NCI-H2227 treated with DMSO at 0.1 percent for 48 hours (cell line): ENCODE measurements around the gene SAMD14.

Source experiments
- DNase-seq: peaks from one replicate; lab custom pipeline; 2025; lab: John Stamatoyannopoulos, UW

Gene SAMD14

DNA sequence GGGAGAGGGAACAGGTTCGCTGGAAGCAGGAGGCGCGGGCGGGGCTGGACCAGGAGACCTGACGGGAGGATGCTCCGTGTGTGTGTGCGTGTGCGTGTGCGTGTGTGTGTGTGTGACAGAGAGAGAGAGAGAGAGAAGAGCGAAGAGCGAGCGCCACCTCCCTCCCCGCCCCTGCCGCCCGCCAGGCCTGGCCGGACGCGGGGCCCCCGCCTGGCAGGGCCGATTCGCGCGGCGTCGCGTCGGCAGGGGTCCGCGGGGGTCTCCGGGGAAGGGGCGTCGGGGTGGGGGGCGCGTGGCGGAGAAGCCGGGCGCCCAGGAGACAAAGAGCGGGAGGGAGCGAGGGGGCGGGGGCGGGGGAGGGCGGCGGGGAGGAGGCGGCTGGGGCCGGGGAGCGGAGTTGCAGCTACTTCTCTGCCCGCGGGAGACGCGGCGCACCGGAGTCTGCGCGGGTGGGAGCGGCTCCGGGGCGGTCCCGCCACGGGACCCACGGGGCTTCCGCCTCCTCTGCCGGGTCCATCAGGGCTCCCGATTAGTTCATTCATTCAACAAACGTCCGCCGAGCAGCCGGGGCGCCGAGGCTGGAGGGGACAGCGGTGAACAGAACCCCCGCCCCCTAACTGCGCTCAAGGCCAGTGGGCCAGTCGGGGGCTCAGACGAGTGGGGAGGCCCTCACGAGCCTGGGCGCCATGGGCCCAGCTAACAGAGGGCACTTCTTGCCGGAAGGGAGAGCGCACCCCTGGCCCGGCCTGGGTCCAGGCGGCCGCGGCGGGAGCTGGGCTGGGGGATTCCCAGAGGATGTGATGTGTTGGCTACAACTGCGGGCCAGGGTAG is at the start of gene SAMD14:
Gene SAMD14, minus strand, starts transcription at position 433 of the 831 bp plus-strand sequence. CDS start 5,201 bp downstream, outside the sequence.
- peak; percentile 71 for DNase-seq

DNA sequence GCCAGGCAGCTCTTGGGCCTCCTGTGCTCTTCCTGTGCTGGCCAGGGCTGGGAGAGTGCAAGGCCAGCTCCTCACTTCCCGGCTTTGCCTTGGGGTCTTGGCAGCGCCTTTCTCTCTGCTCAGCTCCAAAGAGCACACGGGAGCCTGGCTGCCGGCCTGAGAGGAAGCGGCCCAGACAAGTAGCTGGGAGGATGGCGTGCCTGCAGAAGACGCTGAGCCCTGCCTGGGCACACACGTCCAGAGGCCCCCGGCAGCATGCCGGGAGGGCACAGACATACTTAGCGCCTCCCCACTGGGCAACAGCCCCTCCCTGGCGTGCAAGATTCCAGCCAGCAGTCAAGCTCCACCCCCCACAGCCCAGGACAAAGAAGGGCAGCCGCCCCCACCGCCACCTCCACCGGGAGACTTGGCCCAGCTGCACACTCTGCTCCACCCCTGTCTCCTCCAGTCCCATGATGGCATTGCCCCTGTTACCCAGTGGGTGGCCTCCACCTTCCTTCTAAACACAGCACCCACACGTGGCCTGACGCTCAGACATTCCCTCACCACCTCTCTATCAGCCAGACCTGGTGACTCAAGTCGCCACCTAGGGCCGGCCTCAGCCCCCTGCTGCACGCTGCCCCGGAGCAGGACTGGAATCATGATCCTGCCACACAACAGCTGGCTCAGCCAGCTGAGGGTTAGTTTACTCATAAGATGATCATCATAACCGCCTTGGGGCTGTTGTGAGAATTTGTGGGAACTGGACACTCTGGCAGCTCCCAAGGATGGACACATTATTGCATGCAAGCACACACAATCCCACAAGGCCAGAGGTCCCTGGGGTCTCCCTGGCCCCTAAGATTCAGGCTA is 48.2 kb upstream of the SAMD14 start:
- DNase-seq: peak; percentile 72

DNA sequence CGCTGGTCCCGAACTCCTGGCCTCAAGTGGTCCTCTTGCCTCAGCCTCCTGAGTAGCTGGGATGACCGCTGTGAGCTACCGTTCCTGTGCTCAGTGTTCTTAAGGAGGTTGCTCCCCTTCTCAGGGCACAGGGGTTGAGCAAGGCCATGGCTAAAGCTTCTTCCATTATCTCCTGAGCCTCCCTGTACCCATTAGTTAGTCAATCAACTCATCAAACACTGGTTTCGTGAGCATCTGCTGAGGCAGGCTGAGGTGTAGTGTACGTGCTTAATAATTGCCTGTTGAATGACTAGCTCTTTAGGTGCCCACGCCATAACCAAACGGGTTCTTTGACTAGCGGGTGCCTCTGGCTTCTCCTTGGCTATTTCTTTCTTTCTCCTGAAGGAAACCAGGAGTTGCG is 47.5 kb upstream of the SAMD14 start:
- DNase-seq: no peak

DNA sequence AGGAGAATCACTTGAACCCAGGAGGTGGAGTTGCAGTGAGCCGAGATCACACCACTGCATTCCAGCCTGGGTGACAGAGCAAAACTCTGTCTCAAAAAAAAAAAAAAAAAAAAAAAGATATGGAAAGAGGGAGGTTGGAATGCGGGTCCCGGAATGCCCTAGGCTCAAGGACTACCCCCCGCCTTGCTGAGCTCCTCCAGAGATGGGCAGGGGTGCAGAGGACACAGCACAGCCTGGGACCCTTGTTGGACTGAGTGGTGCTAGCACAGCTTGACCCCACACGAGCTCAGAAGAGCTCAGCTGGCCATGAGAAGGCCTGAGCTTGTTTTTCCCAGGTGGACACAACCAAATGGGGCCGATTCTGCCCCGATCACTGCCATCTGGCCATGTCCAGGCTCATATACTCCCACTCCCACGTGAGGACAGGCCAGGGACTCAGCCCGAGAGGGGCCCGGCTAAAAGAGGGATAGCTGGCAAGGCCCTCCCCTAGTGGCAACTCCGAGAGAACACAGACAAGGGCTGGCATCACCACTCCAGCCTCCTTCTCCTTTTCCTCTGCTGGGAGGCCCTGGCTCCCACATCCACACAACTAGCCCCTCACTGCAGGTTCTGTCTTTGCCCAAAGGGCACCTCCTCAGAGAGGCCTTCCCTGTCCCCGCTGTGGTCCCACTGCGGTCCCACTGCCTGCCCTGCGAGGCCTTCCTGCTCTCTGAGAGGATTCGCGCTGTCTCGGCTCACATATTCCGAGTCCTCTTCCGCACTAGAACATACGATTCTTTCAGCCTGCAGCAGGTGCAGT is 46.8 kb upstream of the SAMD14 start:
- DNase-seq: no peak

DNA sequence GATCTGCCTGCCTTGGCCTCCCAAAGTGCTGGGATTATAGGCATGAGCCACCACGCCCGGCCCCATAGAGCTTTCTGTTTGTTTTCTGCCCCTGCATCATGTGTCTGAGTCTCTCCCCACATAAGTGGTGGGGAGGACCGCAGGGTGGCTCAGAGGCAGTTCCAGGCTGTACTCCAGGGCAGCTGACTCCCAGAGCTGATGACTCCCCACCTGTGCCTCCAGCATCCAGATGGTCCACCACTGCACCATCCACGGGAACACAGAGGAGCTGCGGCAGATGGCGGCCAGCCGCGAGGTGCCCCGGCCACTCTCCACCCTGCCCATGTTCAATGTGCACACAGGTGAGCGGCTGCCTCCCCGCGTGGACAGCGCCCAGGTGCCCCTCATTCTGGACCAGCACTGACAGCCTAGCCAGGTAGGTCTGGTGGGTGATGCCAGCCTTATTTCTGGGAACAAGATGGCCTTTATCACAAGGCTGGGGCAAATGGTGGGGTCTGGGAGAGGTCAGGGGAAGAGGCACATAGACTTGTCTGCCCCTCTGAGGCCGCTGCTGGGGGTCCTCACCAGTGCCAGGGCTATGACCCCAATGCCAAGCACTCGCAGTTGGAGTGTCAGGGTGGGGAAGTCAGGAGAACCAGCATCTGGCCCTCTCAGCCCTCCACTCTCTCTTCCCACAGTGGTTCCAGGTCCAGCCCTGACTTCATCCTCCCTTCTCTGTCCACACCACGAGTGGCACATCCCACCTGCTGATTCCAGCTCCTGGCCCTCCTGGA is 45.3 kb upstream of the SAMD14 start:
- DNase-seq: no peak

DNA sequence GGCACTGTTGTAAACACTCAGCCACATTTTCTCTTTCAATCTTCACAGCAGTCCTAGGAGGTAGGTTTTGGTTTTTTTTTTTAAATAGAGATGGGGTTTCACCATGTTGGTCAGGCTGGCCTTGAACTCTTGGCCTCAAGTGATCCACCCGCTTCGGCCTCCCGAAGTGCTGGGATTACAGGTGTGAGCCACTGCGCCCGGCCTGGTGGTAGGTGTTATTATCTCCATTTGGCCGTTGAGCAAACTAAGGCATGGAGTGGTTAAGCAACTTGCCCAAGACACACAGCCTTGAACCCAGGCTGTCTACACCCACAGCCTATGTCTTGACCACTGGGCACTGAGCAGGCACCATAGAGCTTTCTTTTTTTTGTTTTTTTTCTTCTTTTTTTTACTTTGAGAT is 44.5 kb upstream of the SAMD14 start:
- no peak for DNase-seq

DNA sequence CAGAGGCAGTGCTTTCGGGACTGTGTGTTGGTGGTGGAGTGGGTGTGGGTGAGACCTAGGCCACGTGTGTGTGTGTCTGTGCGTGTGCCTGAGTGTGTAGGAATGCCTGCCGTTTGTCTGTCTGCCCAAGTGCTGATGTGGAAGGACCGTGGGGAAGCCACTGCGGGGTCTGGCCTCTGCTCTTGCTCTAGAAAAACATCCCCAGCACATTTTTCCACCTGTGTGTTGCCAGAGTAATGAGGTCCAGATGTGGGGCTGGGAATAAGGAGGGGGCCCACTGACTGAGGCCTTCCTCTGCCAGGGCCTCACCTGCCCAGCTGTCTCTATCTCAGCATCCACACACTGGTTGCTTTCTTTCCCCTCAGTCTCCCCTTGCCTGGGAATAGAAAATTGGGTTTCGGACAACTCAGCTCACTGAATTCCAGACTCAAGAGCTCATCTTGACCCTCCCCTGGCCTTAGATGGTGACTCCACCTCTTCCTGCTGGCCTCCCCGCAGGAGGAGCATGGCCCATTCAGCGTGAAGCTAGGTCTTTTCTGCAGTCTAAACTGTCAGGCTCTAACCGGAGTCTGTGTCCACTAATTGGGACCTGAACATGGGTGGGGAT is 43.5 kb upstream of the SAMD14 start:
- DNase-seq: no peak

DNA sequence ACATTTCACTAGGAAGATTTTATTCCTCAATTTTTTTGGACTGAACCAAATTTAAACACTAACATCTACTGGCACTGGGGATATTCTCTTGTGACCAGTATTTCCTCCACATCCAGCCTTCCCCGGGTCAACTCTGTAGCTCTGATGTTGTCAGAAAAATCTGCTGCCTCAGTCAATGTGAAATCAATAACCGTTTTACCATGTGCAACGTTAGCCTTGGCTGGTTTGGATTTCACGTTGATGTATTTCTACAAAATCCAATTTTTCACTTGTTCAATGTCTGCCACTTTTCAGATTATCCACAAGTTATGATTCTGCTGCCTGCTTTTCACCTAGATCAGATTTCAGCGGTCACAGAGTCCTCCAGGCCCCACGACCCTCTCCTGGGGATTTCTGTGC is 43.0 kb upstream of the SAMD14 start:
- DNase-seq: no peak

DNA sequence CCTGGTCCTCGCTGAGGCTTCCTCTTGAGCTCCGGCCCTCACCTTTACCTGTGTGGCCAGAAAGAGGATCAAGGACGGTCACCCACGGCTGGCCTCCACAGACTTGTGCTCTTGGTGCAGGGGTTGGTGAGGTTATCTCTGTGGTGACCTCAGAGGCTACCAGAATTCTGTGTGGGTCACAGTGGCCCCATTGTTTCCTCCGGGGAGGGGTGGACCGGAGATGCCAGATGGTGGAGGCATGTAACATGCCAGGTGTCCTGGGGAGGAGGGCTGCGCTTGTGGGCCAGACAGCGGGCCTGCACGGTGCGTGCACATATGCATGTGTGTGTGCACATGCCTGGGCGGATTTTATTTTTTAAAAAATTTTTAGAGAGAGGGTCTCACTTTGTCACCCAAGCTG is 42.2 kb upstream of the SAMD14 start:
- no peak for DNase-seq

DNA sequence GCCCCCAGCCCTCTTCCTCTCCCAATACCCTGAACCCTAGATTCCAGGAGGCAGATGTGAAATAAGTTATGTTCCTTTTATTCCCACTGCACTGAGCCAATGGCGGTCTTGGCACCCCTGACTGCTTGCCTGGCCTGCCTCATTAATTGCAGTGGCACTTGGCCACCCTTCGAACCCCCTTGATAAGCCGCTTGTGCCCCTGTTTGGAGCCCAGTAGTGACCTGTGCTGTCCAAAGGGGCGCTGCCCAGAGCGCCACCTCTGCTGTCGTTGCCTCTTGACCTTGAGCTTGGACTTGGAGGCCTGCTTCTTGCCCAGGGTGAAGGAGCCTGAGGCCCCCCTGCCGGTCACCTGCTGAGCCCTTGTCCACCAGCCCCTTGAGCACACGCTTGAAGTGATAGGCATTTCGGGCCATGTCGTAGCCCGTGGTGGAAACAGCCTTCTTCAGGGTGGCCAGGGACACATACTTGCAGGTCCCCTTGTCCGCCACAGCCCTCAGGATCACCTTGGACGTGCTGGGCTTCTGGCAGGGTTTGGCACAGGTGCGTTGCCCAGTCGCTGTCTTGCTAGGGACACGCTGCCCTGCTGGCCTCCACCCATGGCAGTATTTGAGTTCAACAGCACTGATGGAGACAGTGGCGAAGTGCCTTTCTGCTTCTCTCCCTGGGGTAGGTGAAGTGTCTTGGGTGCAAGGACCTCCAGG is 41.6 kb upstream of the SAMD14 start:
- DNase-seq: no peak

DNA sequence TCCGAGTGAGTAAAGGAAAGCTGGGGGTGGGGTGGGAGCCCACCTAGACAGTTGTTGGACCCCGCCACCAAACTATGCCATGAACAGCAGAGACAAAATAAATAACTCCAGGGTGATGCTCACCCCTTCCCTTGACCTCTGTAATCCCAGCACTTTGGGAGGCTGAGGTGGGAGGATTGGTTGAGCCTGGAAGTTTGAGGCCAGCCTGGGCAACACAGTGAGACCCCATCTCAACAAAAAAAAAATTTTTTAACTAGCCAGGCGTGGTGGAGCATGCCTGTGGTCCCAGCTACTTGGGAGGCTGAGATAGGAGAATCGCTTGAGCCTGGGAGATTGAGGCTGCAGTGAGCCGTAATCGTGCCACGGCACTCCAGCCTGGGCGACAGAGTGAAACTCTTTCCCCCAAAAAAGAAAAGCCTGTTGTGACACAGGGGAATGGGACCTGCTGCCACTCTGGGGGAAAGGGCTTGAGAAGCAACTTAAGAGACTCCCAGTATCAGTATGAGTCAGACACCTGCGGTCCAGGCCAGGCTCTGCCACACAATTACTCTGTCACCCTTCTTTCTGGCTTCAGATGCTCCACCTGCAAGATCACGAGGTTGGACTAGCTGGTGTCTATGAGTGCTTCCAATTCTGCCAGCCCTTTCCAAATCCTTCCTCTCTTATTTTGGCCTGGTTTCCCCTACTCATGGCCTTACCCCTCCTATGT is 40.9 kb upstream of the SAMD14 start:
- DNase-seq: no peak

DNA sequence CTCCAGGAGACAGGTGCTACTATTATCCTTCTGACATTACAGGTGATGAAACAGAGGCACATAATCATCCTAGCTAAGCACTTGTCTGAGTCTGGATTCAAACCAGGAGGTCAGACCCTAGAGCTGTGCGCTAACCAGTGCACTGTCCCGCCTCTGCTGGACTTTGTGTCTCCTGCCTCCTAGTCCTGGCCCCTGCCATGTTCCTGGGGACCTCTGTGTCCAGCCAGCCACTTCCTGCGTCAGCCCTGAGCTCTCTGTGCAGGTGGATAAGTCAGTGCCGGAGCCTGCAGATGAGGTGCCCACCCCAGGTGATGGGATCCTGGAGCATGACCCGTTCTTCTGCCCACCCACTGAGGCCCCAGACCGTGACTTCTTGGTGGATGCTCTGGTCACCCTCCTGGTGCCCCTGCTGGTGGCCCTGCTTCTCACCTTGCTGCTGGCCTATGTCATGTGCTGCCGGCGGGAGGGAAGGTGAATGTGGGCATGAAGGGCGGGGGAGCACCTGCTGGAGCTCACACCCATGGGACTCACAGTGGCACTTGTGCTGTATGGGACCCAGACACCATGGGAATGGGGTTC is 40.0 kb upstream of the SAMD14 start:
- no peak for DNase-seq

DNA sequence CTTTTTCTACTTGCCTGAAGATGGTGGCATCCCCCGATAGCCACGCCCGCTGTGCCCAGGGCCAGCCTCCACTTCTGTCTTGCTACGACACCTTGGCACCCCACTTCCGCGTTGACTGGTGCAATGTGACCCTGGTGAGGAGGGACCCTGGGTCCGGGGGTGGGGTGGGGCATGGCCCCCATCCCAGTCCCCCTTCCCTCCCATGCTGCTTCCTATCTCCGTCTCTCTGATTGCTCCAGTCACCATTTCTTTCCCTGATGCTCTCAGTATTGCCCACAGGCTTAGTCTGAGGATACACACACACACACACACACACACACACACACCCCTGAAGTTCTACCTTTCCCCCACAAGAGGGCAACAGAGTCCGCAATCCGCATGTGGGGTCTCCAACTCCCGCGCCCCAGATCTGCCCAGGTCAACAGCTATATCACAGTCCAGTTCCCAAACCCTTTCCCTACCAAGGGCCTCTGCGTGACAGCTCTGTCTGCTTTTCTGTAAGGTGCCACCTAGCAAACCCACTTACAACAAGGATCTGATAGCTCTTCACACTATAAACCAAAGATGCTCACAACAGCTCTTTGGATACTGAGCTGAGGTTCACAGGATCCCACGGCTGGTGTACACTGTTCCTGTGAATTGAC is 39.3 kb upstream of the SAMD14 start:
- DNase-seq: peak; percentile 56

DNA sequence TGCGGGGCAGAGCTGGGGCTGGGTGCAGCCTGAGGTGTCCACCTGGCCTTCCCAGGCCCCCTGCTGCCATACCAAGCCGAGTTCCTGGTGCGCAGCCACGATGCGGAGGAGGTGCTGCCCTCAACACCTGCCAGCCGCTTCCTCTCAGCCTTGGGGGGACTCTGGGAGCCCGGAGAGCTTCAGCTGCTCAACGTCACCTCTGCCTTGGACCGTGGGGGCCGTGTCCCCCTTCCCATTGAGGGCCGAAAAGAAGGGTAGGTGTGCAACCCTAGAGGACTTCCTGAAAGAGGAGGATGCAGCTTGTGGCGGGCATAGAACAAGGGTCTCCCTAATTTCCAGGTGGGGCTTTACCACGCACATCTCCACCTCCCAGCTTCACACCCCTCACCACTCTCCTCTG is 38.4 kb upstream of the SAMD14 start:
- DNase-seq: no peak

DNA sequence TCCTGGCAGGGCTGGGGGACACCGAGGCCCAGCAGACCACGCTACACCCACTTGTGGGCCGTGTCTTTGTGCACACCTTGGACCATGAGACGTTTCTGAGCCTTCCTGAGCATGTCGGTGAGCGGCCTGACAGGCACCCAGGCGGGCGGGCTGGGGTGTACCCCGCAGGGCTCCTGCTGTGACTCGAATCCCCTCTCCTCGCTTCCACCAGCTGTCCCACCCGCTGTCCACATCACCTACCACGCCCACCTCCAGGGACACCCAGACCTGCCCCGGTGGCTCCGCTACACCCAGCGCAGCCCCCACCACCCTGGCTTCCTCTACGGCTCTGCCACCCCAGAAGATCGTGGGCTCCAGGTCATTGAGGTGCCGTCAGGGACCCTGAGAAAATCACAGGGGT is 37.4 kb upstream of the SAMD14 start:
- DNase-seq: no peak

DNA sequence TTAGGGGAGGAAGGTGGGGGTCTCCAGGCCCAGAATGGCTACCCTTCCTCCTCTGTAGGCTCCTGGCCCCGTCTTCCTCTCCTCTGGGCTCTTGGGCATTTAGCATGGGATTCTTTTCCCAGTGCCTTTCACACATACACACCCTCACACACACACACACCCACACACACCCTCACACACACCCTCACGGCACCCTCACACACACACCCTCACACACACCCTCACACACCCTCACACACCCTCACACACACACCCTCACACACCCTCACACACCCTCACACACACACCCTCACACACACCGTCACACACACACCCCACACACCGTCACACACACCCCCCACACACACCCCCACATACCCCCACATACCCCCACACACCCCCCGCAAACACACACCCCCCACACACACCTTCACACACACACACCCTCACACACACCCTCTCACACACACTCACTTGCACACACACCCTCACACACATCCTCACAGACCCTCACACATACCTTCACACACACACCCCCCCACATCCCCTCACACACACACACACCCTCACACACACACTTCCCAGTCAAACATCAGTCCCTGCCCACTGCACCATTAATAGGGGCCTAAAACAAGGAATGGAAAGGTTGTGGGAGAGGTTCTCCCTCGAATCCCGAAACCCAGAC is 36.7 kb upstream of the SAMD14 start:
- no peak for DNase-seq

DNA sequence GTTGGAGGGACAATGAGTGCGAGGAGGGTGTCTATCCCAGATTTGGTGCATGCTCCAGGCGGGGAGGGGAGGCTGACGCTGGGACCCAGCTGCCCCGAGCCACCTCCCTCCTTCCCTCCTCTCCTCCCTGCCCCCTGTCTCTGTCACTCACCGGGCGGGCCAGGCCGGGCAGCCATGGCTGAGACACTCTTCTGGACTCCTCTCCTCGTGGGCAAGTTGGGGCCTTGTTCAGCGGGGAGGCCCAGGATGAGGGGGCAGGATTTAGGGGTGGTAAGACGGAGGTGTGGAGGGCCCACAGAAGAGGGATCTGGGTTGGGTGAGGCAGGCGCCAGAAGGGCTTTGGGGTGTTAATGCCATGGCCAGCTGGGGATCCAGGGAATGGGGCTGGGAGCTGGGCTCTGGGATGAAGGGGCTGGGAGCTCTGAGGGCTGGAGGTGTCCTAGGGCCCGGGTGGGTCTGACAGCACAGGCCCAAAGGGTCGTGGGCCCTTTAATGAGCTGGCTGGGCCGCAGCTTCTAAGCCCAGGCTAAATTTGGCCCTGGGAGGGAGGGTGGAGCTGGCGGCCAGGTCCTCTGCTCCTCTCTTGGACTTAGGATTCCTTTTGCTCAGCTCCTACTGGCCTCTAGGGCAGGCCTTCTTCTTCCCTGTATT is 36.0 kb upstream of the SAMD14 start, which contains the start of gene SGCA:
Gene SGCA, plus strand, starts transcription at position 139 of the 651 bp plus-strand sequence. Its CDS starts 36 bp downstream, at position 175.
- no peak for DNase-seq

DNA sequence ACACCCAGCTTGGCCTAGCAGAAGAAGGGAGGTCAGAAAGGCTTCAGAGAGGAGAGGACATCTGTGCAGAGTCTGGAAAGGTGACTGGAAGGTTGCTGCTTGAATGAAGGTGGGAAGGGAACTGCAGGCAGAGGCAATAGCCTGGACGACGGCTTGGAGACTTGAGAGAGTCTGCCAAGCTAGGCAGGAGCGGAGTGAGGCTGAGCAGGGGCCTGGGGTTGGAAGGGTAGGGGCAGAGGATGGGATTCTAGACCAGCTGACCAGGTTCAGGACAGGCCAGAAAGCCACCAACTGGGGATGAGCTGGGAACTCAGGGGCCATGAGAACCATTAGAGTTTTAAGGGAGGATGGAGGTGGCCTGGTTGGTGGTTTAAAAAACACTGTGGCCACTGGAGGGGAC is 35.5 kb upstream of the SAMD14 start:
- no peak for DNase-seq
